HUES64 (cell line): ENCODE measurements around the gene NDFIP2.
"Not testable (repeated sequence)": the region's sequence is repeated elsewhere in the genome, so short reads cannot be mapped to it uniquely, and the experiment has no call there.

Experiments
- H3K27ac ChIP-seq: 2 replicates; pipeline ENCODE4 v1.7.0; 2013; ENCODE audit warnings: low read depth, low read length, inconsistent platforms
- H3K27me3 ChIP-seq: 2 replicates; pipeline ENCODE4 v1.6.1; 2013; ENCODE audit warnings: mild to moderate bottlenecking, low read length; ENCODE audit not compliant: insufficient read depth
- H3K36me3 ChIP-seq: 2 replicates; pipeline ENCODE4 v1.6.1; 2013; ENCODE audit warnings: mild to moderate bottlenecking, low read length; ENCODE audit not compliant: insufficient read depth
- H3K4me1 ChIP-seq: 2 replicates; pipeline ENCODE4 v1.6.1; 2013; ENCODE audit warnings: mild to moderate bottlenecking, low read length, moderate library complexity; ENCODE audit not compliant: insufficient read depth
- H3K4me3 ChIP-seq: 2 replicates; pipeline ENCODE4 v1.5.1; 2013; ENCODE audit warnings: mild to moderate bottlenecking, low read length, moderate library complexity
- H3K9ac ChIP-seq: 2 replicates; pipeline ENCODE4 v1.6.1; 2013; ENCODE audit warnings: mild to moderate bottlenecking, low read depth, low read length
- H3K9me3 ChIP-seq: 2 replicates; pipeline ENCODE4 v1.6.1; 2013; ENCODE audit warnings: low read depth, low read length; ENCODE audit not compliant: insufficient read depth
- WGBS: fragments of 150-250, 120-280 bp; methylation state at CpG from one replicate; pipeline ENCODE4 v1.1.7; 2013; ENCODE audit warnings: missing lambda C conversion rate; 5-methylcytosine and 5-hydroxymethylcytosine counted together

Gene NDFIP2

DNA sequence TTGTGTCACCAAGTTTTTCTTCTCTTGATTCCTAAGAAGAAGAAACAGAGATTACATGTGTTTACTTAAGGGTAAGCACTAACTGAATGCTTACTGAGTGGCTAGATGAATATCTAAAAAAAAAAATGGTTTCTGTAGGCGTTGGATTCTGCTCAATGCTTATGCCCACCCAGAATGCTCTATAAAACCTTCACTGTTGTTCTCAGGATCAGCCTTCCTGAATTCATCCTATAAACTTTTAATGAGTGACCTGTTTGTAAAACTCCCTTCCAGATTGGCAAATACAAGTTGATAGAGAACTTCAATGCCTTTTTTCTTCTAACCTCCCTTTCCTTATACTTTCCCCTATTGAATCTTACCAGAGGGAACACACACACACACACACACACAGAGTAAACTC lies 90.2 kb downstream of the NDFIP2 start:
- Histone ChIP-seq H3K9me3 (no peaks in the 10 kb centered on the region), H3K27me3 (no peaks in the 10 kb centered on the region), H3K4me3 (no peak overlapping the region), H3K36me3 (no peaks in the 10 kb centered on the region), H3K9ac (no peak overlapping the region), H3K27ac (no peak overlapping the region), H3K4me1 (no peaks in the 10 kb centered on the region)
- 85% methylated on average over 1 of the region's 1 CpG for WGBS

DNA sequence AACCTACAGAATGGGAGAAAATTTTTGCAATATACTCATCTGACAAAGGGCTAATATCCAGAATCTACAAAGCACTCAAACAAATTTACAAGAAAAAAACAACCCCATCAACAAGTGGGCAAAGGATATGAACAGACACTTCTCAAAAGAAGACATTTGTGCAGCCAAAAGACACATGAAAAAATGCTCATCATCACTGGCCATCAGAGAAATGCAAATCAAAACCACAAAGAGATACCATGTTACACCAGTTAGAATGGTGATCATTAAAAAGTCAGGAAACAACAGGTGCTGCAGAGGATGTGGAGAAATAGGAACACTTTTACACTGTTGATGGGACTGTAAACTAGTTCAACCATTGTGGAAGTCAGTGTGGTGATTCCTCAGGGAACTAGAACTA lies 92.9 kb downstream of the NDFIP2 start:
- not testable (repeated sequence) for H3K36me3 ChIP-seq

DNA sequence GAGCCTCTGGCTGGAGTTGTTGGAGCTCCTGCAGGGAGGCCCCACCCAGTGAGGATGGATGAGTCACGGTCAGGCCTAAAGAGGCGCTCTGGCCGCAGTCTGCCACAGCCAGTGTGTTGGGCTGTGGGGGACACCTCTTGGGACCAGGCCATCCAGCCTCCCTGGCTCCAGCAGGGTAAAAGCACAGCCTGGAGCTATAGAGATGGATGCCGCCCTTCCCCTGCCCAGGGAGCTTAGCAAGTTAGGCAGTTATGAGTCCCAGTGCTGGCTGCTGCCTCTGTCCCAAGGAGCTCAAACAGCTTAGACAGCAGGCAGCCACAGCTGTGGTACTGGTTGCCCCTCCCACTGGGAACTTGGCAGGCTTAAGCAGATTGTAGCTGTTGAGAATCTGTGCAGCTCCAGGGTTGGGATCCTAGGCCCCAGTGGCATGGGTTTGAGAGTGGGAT lies 100.9 kb downstream of the NDFIP2 start:
- 80% methylated on average over 4 of the region's 4 CpGs for WGBS
- Histone ChIP-seq H3K27me3 (no peaks in the 10 kb centered on the region), H3K36me3 (no peaks in the 10 kb centered on the region), H3K9me3 (peaks cover 11% of the 10 kb centered on the region; the same call in 1 of the 2 replicates), H3K4me3 (no peak overlapping the region), H3K27ac (no peak overlapping the region), H3K9ac (no peak overlapping the region), H3K4me1 (no peaks in the 10 kb centered on the region)

More for the DNA sequence above, 92.9 kb downstream of the NDFIP2 start:
- not testable (repeated sequence) for H3K9me3 ChIP-seq, H3K27me3 ChIP-seq, H3K27ac ChIP-seq, H3K4me1 ChIP-seq, H3K9ac ChIP-seq, H3K4me3 ChIP-seq

DNA sequence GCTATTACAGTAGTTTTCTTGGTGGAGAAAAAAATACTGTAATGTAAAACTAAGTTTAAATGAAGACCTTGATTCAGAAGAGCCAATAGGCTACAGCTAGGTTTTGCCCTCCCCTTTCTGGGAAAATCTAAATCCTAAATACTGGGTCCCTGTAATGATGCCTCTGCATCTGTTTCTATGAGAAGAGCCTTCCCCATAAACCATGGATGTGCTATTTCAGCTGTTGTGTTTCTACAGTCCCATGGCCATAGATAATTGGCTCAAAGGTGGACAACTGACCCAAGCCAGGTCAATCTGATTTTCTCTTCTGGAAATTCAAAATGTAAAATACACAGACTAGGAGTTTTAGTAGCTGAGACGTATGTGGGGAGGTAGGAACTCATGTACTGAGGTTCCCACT lies 101.9 kb downstream of the NDFIP2 start:
- WGBS: 88% methylated on average over 1 of the region's 1 CpG
- Histone ChIP-seq H3K4me3 (no peak overlapping the region), H3K36me3 (no peaks in the 10 kb centered on the region), H3K27ac (no peak overlapping the region), H3K4me1 (no peaks in the 10 kb centered on the region), H3K27me3 (no peaks in the 10 kb centered on the region), H3K9ac (no peak overlapping the region), H3K9me3 (peaks cover 11% of the 10 kb centered on the region; the same call in 1 of the 2 replicates)

DNA sequence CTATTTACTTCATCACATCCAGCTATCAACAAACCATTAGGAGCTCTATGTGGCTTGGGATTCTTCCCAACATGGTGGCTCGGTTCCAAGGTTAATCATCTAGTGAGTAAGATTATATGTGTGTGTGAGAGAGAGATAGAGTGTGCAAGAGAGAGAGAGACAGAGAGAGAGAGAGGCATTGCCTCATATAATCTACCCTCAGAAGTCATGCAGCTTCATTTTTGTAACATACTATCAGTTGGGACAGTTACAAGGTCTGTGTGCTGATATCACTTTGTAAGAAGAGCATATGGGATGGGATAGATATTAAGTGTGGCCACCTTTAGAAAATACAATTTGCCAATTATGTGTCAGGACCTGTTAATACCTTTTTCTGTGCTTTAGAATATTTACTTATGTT lies 104.1 kb downstream of the NDFIP2 start:
- H3K9me3 ChIP-seq: peaks cover 11% of the 10 kb centered on the region; the same call in 1 of the 2 replicates
- no peak overlapping the region for H3K9ac ChIP-seq
- 100% methylated on average over 1 of the region's 1 CpG for WGBS
- H3K27ac ChIP-seq: no peak overlapping the region
- H3K4me3 ChIP-seq: no peak overlapping the region
- no peaks in the 10 kb centered on the region for H3K36me3 ChIP-seq
- no peaks in the 10 kb centered on the region for H3K27me3 ChIP-seq
- H3K4me1 ChIP-seq: no peaks in the 10 kb centered on the region

DNA sequence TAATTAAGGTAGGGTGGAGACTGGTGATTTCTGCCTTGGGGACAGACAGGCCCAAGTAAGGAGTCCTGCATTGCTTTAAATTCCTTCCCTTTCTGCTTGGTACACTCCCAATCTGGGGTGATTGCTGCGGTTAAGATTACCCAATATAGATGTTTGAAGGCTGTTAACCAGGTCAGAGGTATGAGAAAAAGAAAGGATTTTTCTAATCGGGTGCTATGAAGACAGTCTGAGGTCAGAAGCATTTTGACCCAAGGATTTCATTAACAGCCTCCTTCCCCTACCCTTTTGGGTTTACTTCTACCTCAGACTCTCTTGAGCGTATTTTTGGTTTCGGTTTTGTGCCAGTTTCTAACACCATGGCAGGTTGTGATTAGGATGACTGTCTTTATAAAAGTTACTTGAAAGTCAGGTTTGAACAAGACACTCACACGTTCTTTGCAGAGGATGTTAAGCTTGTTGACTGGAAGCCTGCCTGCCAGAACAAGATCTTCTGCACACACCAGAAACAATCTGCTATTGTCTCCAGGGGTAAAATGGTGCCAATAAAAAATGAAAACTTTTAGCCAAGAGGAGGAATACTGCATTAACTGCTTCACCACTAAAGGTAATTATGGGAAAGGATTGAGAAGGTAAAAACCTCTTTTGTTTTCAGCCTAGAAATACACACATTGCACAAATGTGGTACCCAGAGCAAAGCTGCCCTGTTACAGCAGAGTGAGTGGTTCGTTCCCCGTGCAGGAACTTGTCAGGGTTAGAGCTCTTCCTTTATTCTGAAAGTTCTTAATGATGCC lies 108.8 kb downstream of the NDFIP2 start:
- 96% methylated on average over 7 of the region's 7 CpGs for WGBS
- H3K36me3 ChIP-seq: no peaks in the 10 kb centered on the region
- no peak overlapping the region for H3K9ac ChIP-seq
- no peaks in the 10 kb centered on the region for H3K4me1 ChIP-seq
- H3K27ac ChIP-seq: no peak overlapping the region
- no peaks in the 10 kb centered on the region for H3K27me3 ChIP-seq
- H3K4me3 ChIP-seq: no peak overlapping the region
- H3K9me3 ChIP-seq: peaks cover 3% of the 10 kb centered on the region; the same call in 1 of the 2 replicates

DNA sequence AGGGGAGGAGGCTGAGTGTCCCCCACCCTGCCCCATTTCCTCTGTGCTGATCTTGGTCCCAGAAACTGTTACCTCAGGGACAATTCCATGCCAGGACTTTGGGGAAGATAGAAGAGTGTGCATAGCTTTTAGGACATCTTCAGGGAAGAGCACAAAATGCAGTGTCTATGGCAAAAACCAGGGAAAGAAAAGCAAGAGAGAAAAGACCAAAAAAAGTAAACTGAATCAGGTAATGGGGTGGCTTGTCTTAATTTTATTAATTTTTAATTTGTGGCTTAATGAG lies 109.4 kb downstream of the NDFIP2 start:
- Histone ChIP-seq H3K27me3 (no peaks in the 10 kb centered on the region), H3K36me3 (no peaks in the 10 kb centered on the region), H3K4me3 (no peak overlapping the region), H3K9me3 (no peaks in the 10 kb centered on the region), H3K9ac (no peak overlapping the region), H3K27ac (no peak overlapping the region), H3K4me1 (no peaks in the 10 kb centered on the region)

DNA sequence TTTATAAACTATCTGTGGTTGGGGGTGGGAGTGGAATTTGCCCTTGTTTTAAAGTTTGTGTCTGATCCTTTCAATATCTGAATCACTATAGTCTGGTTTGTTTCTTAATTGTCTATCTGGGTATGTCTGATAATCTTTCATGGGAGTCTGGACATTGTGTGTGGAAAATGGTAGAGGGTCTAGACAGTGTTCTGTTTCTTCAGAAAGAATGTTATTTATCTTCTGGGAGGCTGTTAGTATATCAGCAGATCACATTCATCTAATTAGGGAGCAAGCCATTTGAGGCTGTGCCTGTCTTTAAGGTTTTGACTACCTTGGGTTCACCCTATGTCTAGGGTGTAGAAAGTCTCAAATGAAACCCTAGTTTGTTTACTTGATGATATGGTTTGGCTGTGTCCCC lies 110.5 kb downstream of the NDFIP2 start:
- no peaks in the 10 kb centered on the region for H3K9me3 ChIP-seq
- no peaks in the 10 kb centered on the region for H3K36me3 ChIP-seq
- H3K27me3 ChIP-seq: no peaks in the 10 kb centered on the region
- no peaks in the 10 kb centered on the region for H3K4me1 ChIP-seq
- H3K27ac ChIP-seq: no peak overlapping the region
- no peak overlapping the region for H3K9ac ChIP-seq
- no peak overlapping the region for H3K4me3 ChIP-seq

DNA sequence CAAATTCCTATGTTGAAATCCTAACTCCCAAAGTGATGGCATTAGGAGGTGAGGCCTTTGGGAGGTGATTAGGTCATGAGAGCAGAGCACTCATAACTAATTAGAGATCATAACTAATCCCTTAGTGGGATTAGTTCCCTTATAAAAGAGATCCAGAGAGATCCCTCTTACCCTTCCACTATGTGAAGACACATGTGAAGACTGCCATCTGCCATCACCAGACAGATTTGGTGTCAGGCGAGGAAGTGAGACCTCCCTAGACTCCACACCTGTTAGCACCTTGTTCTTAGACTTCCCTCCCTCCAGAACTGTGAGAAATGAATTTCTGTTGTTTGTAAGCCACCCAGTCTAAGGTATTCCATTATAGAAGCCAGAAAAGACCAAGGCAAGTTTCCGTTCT lies 112.2 kb downstream of the NDFIP2 start:
- H3K4me3 ChIP-seq: no peak overlapping the region
- no peaks in the 10 kb centered on the region for H3K4me1 ChIP-seq
- 97% methylated on average over 2 of the region's 2 CpGs for WGBS
- no peaks in the 10 kb centered on the region for H3K27me3 ChIP-seq
- no peak overlapping the region for H3K9ac ChIP-seq
- no peak overlapping the region for H3K27ac ChIP-seq
- no peaks in the 10 kb centered on the region for H3K9me3 ChIP-seq
- no peaks in the 10 kb centered on the region for H3K36me3 ChIP-seq

DNA sequence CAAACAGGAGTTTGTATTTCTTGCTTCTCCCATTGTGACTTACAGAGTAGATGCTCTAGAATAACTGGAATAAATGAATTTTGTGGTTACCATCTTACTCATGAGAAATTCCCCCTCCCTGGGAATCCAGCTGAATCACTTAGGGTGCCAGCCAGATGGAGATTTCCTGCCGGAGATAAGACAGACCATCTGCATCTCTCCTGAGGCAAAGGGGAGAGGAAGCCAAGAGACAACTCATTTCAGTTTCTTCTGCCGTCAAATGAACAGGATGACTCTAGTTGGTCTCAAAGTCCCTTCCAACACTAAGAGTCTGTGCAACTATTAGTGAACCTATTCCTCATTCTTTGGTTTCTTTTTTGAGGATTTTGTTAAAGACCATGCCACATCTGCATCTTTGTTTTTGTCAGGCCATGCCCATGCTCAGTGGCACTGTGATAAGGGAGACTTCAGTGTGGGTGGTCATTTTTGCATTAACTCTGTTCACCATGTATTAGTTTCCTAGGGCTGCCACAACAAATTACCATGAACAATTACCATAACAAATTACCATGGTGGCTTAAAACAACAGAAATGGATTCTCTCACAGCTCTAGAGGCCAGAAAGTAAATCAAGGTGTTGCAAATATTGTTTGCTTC lies 112.8 kb downstream of the NDFIP2 start:
- WGBS: 97% methylated on average over 2 of the region's 2 CpGs
- no peaks in the 10 kb centered on the region for H3K9me3 ChIP-seq
- H3K27ac ChIP-seq: no peak overlapping the region
- no peak overlapping the region for H3K4me3 ChIP-seq
- H3K9ac ChIP-seq: no peak overlapping the region
- no peaks in the 10 kb centered on the region for H3K27me3 ChIP-seq
- H3K36me3 ChIP-seq: no peaks in the 10 kb centered on the region
- no peaks in the 10 kb centered on the region for H3K4me1 ChIP-seq

DNA sequence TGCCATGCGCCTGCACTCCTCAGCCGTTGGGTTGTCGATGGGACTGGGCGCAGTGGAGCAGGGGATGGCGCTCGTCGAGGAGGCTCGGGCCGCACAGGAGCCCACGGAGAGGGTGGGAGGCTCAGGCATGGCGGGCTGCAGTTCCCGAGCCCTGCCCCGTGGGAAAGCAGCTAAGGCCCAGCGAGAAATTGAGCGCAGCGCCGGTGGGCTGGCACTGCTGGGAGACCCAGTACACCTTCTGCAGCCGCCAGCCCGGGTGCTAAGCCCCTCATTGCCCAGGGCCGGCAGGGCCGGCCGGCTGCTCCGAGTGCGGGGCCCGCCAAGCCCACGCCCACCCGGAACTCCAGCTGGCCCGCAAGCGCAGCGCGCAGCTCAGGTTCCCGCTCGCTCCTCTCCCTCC lies 119.2 kb downstream of the NDFIP2 start:
- not testable (repeated sequence) for H3K4me3 ChIP-seq, H3K27me3 ChIP-seq, H3K36me3 ChIP-seq, H3K4me1 ChIP-seq, H3K9ac ChIP-seq, H3K9me3 ChIP-seq, H3K27ac ChIP-seq
- WGBS: 94% methylated on average over 33 of the region's 33 CpGs

DNA sequence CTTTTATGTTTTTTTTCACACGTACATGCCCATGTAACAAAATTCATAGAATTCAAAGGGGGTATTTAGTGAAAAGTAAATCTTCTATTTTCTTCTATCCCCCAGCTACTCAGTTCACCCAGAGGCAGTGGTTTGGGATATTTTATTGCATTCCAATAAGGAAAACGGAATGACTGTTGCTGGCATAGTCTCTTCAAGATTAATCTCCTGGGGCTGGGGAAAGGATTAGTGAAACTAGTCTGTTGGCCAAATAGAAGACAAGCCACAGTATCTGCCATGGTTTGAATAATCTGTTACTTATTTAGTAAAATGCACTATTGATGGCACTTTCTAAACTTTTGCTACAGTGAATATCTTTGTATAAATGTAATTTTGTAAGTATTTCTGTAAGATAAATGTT lies 122.0 kb downstream of the NDFIP2 start:
- Histone ChIP-seq H3K36me3 (no peaks in the 10 kb centered on the region), H3K27ac (no peak overlapping the region), H3K4me3 (no peak overlapping the region), H3K4me1 (no peaks in the 10 kb centered on the region), H3K9me3 (no peaks in the 10 kb centered on the region), H3K27me3 (no peaks in the 10 kb centered on the region), H3K9ac (no peak overlapping the region)
- WGBS: 86% methylated on average over 1 of the region's 2 CpGs
